HUDEP-2 (cell line): ENCODE results near the gene NCAPD3.
"Not testable (repeated sequence)": the region's sequence is repeated elsewhere in the genome, so short reads cannot be mapped to it uniquely, and the experiment has no call there.

Source experiments
- DNase-seq, 76 experiments: peaks; one replicate each; lab custom pipeline; 2025; ENCODE audit not compliant: unreplicated experiment in 76 of 76; lab: John Stamatoyannopoulos, UW

Gene NCAPD3

GRCh38 chr11:134139303-134139872, 84.4 kb downstream of the NCAPD3 start:
- DNase-seq = no peak

GRCh38 chr11:134138376-134138775, 85.4 kb downstream of the NCAPD3 start:
- no peak for DNase-seq

GRCh38 chr11:134134167-134134566, 89.6 kb downstream of the NCAPD3 start:
- no peak for DNase-seq

DNA sequence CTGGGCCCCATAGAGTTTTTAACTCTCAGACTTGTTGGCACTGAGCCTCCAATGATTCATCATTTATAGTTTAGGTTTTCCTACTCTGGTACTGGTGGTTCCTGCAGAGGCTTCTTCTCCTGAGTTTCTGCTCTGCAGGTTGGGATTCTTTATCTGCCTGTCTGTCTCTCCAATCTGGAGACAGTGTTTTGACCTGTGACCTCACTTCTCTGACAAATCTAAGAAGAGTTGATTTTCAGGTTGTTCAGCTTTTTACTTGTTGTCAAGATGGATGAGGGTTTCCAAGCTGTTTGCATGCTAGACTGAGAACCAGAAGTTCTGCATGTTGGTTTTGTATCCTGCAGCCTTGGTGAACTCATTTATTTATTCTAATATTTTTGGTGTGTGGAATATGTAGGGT, 91.0 kb downstream of the NCAPD3 start:
- DNase-seq = no peak

DNA sequence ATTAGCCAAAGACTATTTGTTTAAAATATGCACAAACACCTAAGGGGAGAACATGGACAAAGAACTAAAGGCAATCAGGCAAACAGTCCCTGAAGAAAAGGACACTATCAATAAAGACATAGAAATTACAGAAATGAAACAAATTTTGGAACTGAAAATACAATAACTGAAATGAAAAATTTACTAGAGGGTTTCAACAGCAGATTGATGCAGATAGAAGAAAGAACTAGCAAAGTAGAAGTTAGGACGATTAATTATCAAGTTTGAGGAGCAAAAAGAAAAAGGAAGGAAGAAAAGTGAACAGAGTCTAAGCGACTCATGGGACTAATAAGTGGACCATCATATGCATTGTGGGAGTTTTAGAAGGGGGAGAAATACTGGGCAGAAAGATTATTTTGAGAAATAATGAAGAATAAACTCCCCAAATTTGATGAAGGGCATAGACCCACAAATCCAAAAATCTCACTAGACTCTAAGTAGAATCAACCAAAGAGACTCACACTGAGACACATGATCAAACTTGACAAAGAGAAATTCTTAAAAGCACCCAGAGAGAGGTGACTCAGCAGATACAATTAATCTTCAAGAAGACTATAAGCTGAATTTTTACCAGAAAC, 92.0 kb downstream of the NCAPD3 start:
- no peak for DNase-seq

- DNase-seq = no peak
These were observed 97.4 kb downstream of the NCAPD3 start for GRCh38 chr11:134126217-134126822.

GRCh38 chr11:134125507-134125906, 98.3 kb downstream of the NCAPD3 start:
- no peak for DNase-seq

- no peak for DNase-seq
These were observed 98.9 kb downstream of the NCAPD3 start for GRCh38 chr11:134124660-134125451.

DNA sequence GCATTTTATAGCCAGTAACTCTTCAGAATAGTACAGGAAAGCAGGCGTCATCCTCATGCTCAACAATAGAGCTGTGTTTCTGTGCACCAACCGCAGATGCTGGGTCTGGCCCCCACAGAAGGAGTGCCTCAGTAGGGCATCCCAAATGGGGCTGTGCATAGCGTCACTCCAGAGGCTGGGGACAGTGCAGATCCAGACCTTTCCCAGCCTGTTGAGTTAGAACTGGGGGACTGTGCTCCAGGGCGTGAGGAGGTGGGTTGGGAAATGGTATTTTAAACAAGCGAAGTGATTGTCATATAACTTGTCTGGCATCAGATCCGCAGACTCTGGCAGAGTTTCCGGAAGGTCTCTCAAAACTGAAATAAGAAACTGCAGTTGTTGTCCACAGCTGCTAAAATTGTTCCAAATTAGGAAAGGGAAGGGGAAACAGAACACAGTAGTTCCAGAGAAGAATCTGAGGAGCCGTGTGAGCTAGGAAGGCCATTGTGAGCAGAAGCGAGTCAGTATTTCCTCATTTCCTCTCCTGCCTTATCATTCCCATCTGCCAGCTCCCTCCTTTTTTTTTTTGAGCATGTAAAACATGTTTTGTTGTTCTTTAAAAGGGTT, 102.7 kb downstream of the NCAPD3 start:
- no peak for DNase-seq

DNA sequence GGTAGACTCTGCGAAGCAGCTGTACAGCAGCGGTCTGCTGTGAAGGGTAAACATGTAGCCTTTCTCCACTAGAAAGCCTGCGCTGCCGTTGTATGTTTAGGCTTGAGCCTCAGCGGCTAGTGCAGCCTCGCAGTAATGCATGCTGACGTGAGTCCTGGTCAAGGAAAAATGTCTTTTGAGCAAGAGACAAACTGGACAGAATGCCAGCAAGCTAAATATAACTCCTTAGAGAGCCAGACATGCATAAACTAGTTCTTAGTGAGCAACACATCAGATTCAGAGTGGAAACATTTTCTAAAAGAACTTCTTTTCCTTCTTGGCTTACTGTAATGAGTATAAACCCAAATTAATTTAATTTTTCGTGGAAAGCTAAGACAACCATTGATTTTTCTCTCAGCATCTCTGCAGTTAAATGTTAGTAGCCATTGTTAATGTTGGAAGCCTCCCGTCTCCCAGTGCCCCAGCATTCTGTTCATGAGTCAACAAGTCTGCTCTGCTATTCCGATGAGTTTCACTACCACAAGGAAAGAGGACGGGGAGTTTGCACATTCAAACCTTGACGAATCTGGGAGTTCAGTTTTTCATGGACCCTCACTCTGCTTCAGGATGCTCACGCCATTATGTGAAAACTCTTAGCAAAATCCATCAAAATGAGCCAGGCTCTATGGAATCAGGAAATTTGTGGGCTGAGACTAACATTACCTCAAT, 103.5 kb downstream of the NCAPD3 start:
- no peak for DNase-seq

- no peak for DNase-seq
These were observed 104.7 kb downstream of the NCAPD3 start for GRCh38 chr11:134119094-134119493.

DNA sequence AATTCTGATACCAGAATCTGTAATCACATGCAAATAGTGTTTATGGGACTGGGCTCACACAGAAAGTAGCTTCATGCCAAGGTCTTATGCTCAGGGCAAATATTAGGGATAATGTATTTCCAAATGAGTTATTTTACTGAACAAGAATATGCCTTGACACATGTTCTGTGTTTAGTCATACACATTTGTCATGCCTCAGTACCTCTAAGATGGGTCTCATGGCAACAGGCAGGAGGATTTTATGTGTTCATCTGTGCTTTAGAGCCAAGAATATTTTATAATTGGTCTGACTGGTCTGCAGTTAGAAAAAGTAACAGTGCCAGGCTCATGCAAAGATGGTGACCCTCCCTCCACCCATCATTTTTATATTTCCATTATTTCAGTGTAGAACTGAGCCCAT, 105.8 kb downstream of the NCAPD3 start:
- DNase-seq = no peak

DNA sequence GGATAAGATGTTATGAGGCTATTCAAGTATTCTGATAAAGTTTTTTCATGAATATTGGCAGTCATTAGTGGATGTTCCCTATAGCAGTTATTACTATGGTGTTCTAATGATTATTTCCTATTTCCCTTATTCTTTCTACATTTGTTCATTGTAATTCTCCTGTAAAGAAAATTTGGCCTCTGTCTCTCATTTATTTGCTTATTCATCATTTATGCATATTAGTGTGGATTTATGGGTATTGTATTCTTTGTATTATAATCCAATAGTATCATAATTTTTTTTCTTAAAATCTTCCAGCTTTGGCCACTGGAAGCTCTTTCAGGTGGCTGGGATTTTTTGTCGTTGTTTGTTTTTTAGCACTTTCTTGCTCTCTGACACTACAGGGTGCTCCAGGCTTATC, 107.6 kb downstream of the NCAPD3 start:
- DNase-seq = no peak

- not testable (repeated sequence) for DNase-seq
These were observed 110.0 kb downstream of the NCAPD3 start for GRCh38 chr11:134113787-134114186.

- no peak for DNase-seq
These were observed 113.4 kb downstream of the NCAPD3 start for GRCh38 chr11:134110252-134110815.
